GM18517 (cell line): ENCODE data around the gene CBX2.

Experiments used
- ATAC-seq: cut with Tn5 transposase; IDR thresholded peaks from one replicate; pipeline ENCODE4 v1.9.1; 2021; ENCODE audit warnings: mild to moderate bottlenecking, moderate library complexity; ENCODE audit not compliant: unreplicated experiment

Gene CBX2

GRCh38 chr17:79811011-79811867 is 33.3 kb downstream of the CBX2 start:
- ATAC-seq = no peak

DNA sequence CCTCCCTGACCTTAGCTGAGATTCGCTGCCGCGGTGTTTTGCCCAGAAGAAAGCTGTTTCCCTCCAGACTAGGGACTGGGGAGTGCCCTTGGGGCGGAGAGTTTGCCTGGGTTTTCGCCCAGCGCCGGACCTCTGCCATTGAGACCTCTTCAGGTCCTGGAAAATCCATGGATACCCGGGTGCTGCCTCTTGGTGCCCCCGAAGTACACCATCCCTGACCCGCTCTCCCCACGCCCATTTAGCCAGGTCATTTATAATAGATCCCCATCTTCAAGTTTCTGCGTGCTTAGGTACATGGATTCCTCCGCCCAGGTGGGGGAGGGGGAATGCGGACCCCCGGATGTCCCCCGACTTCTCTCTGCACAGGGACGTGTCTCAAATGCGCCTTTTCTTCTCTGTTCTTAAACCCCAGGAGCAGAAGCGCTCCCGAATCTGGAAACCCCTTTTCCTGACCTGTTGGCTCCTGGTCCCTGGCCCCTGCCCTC is 34.0 kb downstream of the CBX2 start:
- ATAC-seq = no peak

GRCh38 chr17:79812353-79813258 is 34.7 kb downstream of the CBX2 start:
- no peak for ATAC-seq

- ATAC-seq = no peak
Observed at GRCh38 chr17:79813297-79814126, 35.6 kb downstream of the CBX2 start.

DNA sequence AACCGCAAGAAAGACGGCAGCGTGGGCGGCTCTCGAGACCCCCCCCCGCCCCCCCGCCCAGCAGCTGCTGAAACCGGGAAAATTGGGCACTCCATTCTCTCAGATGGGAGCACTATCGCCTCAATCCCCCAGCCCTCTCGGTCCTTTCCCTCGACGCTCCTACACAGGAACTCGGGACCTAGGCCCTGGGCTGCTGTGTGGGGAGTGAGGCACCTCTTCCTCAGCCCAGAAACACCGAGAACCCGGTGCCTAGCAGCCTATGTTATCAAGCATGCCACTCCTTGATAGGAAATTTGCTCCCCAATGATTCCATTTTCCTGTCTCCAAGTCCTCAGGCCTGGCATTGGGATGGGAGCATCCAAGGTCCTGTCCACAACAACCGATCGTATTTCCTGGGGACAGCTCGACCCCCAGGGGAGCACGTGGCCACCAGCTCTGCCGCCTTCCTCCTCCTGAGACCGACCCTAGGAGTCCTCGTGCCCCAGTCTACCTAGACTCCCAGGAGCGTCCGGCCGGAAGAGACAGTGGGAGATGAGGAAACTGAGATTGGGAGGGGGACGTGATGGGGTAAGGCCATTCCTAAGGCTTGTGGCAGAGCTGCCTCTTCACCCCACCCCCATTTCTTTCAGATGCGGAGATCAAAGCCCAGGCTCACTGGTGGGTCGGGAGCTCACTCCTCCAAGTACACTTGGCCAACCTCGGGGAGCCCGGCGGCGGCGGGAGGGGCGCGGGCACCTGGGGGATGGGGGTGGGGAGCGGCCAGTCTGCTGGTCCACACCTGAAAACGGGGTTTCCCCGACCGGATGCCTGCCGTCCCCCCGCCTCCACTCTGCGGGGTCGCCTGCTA is 36.4 kb downstream of the CBX2 start:
- ATAC-seq = no peak

GRCh38 chr17:79814974-79815835 is 37.3 kb downstream of the CBX2 start:
- no peak for ATAC-seq

DNA sequence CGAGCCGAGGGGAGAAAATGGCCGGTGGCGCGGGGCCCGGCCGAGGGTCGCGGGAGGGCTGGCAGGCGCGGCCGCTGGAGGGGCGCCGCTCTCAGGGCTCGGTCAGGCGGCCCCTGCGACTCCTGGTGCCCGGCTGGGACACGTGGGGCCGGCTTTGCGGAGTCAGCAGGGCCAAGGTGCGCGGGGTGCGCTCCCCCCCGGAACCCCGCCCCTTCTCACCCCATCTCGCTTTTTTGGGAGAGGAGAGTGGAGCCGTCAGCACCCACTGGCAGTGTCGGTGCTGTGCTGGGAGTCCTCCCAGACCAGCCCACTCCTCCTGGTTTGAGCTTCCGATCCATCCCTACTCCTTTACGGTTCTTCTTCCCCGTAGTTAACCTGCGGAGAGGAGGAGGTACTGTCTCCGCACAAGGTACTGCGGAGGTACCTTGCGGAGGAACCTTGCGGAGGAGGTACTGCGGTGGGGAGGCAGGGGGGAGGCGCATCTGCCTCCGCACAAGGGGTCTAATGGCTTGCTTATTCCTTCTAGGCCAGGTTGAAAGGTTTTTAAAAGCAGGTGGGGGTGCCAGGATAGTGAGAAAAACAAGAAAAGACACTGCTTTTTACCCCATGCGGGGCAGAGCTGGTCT is 38.0 kb downstream of the CBX2 start:
- ATAC-seq = no peak

GRCh38 chr17:79818026-79818758 is 40.2 kb downstream of the CBX2 start:
- ATAC-seq = no peak

DNA sequence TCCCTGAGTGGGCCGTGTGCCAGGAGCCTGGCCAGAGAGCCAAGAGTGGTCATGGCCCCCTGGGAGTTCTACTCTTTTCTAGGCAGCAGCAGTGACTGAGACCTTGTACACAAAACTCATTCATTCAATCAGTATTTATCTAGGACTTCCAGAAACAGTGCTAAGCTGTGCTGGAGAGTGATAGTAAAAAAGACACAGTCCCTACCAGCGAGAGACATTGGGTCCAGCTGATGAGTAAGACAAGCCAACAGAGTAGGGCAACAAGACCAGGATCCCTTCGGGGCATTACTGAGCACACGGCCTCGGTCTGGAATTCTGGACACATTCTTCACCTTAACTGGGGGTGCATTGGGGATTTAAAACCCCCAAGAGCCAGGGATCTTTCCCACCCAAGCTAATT is 41.1 kb downstream of the CBX2 start:
- ATAC-seq = no peak

GRCh38 chr17:79819534-79820276 is 41.8 kb downstream of the CBX2 start:
- no peak for ATAC-seq

DNA sequence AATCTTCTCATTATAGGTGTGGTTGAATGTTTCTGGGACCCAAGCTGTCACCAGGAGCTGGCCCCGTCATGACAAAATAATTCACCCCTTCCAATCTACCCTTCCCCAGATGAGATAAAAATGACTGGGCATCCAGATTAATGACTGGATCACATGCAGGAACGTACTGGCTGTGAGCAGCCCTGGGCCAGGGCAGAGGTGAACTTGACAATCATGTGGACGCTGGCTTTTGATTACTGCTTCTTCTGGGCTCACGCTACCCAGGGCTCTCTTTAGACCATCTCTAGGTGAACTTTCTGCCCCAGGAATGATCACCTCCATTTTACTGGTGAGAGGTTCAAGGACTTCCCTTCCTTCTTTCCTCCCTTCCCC is 43.0 kb downstream of the CBX2 start:
- no peak for ATAC-seq

- ATAC-seq = no peak
Observed at GRCh38 chr17:79821331-79822095, 43.6 kb downstream of the CBX2 start.

DNA sequence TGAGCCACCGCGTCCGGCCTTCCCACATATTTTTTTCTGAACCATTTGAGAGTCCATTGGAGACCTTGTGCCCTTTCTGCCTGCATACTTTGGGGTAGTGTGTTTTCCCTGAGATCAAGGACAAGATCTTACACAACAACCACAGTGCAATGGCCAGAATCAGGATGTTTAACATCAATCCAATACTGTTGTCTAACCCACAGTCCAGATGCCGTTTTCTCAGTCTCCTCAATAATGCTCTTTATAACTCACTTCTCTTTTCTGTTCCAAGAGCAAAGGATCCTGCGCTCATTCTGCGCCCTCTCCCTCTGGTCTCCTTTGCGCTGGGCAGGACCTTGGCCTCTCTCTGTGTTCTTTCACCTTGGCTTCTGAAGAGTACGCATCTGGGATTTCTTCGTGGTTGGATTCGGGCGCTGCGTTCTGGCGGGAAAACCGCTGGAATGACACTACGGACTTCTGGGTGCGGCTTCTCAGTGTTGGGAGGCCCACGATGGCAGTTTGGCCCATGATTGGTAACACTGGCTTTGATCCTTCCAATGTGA is 44.7 kb downstream of the CBX2 start:
- no peak for ATAC-seq

- ATAC-seq = no peak
Observed at GRCh38 chr17:79824234-79824633, 46.3 kb downstream of the CBX2 start.

DNA sequence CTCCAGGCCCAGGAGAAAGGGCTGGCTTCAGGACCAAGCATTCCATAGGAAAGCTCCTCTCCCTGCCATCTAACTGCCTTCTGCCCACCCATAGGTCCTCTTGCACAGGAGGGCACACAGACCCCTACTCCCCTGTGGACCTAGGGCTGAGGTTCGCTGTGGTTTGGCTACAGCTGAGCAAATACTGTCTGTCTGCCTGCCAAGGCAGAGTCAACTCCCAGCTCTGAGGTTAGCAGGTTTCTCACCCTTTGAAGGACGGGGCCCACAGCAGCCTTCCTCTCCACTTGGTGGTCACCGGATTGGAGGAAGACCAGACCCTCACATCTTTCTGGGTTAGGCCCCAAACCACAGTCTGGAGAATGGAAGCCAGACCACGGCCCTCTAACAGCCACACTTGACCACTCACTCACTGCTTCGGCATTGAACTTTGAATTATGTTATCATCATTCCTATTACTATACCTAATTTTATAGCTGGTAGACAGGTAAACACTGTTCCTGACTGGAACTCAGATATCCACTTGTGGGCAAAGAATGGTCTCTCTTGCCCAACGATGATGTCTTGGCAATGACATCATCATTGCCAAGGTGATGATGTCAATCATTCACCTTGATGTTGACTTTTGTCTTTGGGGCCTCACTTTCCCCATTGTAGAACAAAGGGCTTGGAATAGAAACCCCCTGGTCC is 47.1 kb downstream of the CBX2 start:
- no peak for ATAC-seq

DNA sequence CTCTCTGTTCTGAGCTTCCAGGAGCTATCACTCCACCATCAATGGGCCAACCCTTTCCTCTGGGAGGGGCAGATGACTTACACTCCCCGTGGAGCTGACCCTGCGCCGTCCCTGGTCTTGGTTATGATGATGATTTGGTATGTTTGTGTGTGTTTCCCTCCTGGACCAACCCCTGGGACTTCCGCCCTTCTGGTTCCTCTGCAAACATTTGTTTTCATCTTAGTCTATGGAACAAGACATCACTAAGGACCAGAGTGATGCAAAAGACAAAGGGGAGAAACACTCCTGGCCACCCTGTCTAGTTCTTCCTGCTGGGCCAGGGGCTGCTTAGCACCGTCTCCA is 47.6 kb downstream of the CBX2 start:
- no peak for ATAC-seq
